Calu3 (cell line): ENCODE results near the gene ALG1. TPM values are rescaled to one million over a fixed set of nuclear protein-coding genes. Genes with fewer than 3 reads are reported as not detected.

ENCODE experiments used
- BruUV-seq: library from RNA; stranded (reverse); fragments of 400-500 nt; replicated peaks from 2 replicates; lab custom pipeline; 2021; lab: Mats Ljungman, UMichigan
- CTCF ChIA-PET: fragments of 300-600 bp; sonication (Branson Sonifier 250); formaldehyde crosslinking; loops from one replicate; lab custom pipeline; 2022; ENCODE audit warnings: antibody characterized with exemption; lab: Charles Lee
- DNase-seq: peaks from one replicate; pipeline ENCODE4 v3.0.0; 2022
- H3K27ac Mint-ChIP-seq: one replicate; pipeline ENCODE4 v1.8.0; 2022; ENCODE audit warnings: mixed read lengths; ENCODE audit not compliant: unreplicated experiment
- H3K27me3 Mint-ChIP-seq: one replicate; pipeline ENCODE4 v1.8.0; 2022; ENCODE audit warnings: mixed read lengths; ENCODE audit not compliant: unreplicated experiment
- H3K36me3 Mint-ChIP-seq: one replicate; pipeline ENCODE4 v1.8.0; 2022; ENCODE audit warnings: mild to moderate bottlenecking, moderate library complexity, mixed read lengths; ENCODE audit not compliant: insufficient read depth, unreplicated experiment
- H3K4me1 Mint-ChIP-seq: one replicate; pipeline ENCODE4 v1.8.0; 2022; ENCODE audit warnings: mild to moderate bottlenecking, low read depth, mixed read lengths; ENCODE audit not compliant: unreplicated experiment
- H3K4me3 Mint-ChIP-seq: one replicate; pipeline ENCODE4 v1.8.0; 2022; ENCODE audit warnings: mild to moderate bottlenecking, low read depth, moderate library complexity, mixed read lengths; ENCODE audit not compliant: unreplicated experiment
- H3K9me3 Mint-ChIP-seq: one replicate; pipeline ENCODE4 v1.8.0; 2022; ENCODE audit warnings: low read depth, mixed read lengths; ENCODE audit not compliant: unreplicated experiment
- intact Hi-C: fragments of 100-400 bp; cut with micrococcal nuclease; formaldehyde crosslinking; loops from one replicate; pipeline ENCODE4 v1.10.0; 2022; ENCODE audit not compliant: unreplicated experiment
- total RNA-seq: library from RNA; stranded (reverse); gene quantifications from 2 replicates; pipeline ENCODE4 v1.2.3, GENCODE V29; 2022
- TF ChIP-seq, protein P1 (sequence below): fragments of 200-600 bp; IDR thresholded peaks from one replicate; pipeline ENCODE4 v1.8.0; 2022; ENCODE audit warnings: antibody characterized with exemption; ENCODE audit not compliant: unreplicated experiment

The ALG1 gene
- total RNA-seq, 1 experiment from 2014 or later: 38.3 TPM

DNA sequence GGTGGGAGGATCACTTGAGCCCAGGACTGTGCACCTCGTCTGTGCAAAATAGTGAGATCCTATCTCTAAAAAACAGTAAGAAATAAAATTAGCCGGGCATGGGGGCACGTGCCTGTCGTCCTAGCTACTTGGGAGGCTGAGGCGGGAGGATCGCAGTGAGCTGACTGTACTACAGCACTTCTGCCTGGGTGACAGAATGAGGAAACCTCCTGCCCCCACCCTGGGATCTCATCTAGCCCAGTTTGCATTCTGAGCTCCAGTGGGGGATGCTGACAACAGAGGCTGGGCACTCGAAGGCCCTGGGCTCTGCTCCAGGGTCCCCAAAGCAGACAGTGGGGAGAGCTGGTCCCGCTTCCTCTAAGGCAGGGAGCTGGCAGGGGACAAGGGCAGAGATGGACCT, 45.0 kb upstream of the ALG1 start:
- no peak for DNase-seq
- Mint-ChIP-seq H3K36me3 (no peaks in the 10 kb centered on the region), H3K27ac (no peak overlapping the region), H3K4me3 (no peak overlapping the region), H3K9me3 (no peaks in the 10 kb centered on the region), H3K4me1 (no peaks in the 10 kb centered on the region), H3K27me3 (peaks cover 18% of the 10 kb centered on the region)
- no TSS peak for BruUV-seq
- TF ChIP-seq, protein P1, sequence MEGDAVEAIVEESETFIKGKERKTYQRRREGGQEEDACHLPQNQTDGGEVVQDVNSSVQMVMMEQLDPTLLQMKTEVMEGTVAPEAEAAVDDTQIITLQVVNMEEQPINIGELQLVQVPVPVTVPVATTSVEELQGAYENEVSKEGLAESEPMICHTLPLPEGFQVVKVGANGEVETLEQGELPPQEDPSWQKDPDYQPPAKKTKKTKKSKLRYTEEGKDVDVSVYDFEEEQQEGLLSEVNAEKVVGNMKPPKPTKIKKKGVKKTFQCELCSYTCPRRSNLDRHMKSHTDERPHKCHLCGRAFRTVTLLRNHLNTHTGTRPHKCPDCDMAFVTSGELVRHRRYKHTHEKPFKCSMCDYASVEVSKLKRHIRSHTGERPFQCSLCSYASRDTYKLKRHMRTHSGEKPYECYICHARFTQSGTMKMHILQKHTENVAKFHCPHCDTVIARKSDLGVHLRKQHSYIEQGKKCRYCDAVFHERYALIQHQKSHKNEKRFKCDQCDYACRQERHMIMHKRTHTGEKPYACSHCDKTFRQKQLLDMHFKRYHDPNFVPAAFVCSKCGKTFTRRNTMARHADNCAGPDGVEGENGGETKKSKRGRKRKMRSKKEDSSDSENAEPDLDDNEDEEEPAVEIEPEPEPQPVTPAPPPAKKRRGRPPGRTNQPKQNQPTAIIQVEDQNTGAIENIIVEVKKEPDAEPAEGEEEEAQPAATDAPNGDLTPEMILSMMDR: no peak
- CTCF ChIA-PET: no interaction called here
- intact Hi-C loops: loop anchor here (10.0 kb wide), 2 partner anchors 312 to 512 kb away; no protein-coding TSS in a partner anchor

DNA sequence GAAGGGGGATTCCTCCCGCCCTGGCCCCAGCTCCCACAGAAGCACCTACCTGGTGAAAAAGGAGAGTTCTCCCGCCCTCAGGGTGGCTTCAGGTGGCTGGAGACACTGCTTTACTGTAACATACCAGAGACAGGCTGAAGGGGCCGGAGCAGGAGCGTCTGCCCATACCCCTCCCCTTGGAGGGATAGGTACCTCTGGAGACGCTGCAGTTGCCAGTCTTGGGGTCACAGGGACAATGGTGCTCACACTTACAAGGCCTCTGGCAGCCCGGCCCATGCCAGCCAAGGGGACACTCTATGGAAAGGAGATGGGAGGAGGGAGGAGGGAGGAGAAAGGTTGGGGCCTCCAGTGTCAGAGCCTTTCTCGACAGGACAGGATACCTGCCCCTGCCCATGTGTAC, 44.6 kb upstream of the ALG1 start:
- Mint-ChIP-seq H3K36me3 (no peaks in the 10 kb centered on the region), H3K4me1 (no peaks in the 10 kb centered on the region), H3K27me3 (peaks cover 14% of the 10 kb centered on the region), H3K27ac (no peak overlapping the region), H3K4me3 (no peak overlapping the region), H3K9me3 (no peaks in the 10 kb centered on the region)
- CTCF ChIA-PET: no interaction called here
- TF ChIP-seq, protein P1: no peak
- BruUV-seq: no TSS peak
- no peak for DNase-seq
- intact Hi-C loops: loop anchor here (10.0 kb wide), 2 partner anchors 312 to 512 kb away; no protein-coding TSS in a partner anchor

DNA sequence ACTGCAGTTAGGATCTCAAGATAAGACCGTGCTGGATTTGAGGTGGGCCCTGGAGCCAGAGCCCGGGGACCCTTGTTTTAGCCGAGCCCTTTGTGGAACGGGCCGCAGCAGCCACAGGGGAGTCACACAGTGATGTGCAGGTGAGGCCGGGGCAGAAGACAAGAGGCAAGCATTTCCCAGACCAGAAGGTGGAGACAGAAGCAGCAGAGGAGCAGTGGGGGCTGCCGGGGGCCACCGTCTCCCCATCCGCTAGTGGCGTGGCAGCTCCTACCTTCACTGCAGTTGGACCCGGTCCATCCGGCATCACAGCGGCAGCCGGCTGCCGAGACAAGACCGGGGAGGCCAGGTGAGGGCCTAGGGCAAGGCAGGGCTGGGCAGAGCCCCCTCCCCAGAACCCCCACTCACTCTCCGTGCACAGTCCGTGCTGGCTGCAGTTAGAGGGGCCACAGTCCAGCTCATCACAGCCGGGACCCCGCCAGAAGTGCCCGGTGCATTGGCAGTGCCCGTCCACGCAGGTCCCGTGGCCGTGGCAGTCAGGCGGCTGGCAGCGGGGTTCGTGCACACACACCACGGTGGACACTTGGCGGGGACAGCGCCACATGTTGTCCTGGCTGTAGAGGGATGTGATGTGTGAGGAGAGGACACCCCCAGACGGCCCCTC, 43.9 kb upstream of the ALG1 start:
- DNase-seq: no peak
- CTCF ChIA-PET: interaction anchor here (0.5 kb wide), 1 partner anchor 20 kb away, joined by 3 read pairs; no protein-coding TSS in a partner anchor
- Mint-ChIP-seq H3K4me3 (no peak overlapping the region), H3K9me3 (no peaks in the 10 kb centered on the region), H3K27me3 (peaks cover 8% of the 10 kb centered on the region), H3K27ac (no peak overlapping the region), H3K4me1 (peaks cover 4% of the 10 kb centered on the region), H3K36me3 (peaks cover 3% of the 10 kb centered on the region)
- BruUV-seq: no TSS peak
- TF ChIP-seq, protein P1: no peak
- intact Hi-C loops: loop anchor here (10.0 kb wide), 2 partner anchors 313 to 513 kb away; no protein-coding TSS in a partner anchor

DNA sequence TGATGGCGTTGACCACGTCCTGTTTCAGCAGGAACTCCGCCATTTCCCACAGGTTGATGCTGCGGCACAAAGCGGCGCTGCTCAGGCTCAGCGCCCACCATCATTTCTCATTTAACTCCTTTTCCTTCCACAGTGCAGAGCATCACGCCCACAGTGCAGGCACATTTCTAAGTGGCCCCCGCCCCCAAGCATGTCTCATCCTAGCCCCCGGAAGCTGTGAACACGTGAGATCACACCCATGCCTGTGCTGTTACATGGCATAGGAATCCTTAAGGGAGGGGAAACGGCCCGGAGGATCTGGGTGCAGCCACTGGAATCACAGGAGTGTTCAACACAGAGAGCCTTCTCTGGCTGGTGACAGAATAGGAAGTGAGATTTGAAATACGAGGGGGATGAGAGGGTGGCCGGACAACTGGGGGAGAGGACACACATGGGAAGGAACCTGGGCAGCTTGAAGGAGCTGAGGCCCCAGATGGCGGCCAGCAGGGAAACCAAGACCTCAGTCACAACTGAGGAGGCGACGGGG, 42.6 kb upstream of the ALG1 start:
- BruUV-seq: no TSS peak
- TF ChIP-seq, protein P1: no peak
- Mint-ChIP-seq H3K27me3 (no peaks in the 10 kb centered on the region), H3K4me1 (peaks cover 10% of the 10 kb centered on the region), H3K27ac (no peak overlapping the region), H3K36me3 (peaks cover 16% of the 10 kb centered on the region), H3K4me3 (no peak overlapping the region), H3K9me3 (no peaks in the 10 kb centered on the region)
- intact Hi-C loops: loop anchor here (10.0 kb wide), 2 partner anchors 314 to 514 kb away; no protein-coding TSS in a partner anchor
- CTCF ChIA-PET: no interaction called here
- DNase-seq: no peak
